Transverse colon (tissue), 4 donors: ENCODE data around the gene MBNL2.

Source experiments
- EP300 ChIP-seq: sonication (generic); formaldehyde crosslinking; IDR thresholded peaks from one replicate; pipeline ENCODE4 v1.6.1; 2017; ENCODE audit warnings: antibody characterized with exemption, low read depth
- POLR2A ChIP-seq: fragments of 450-650 bp; IDR thresholded peaks from one replicate; pipeline ENCODE4 v1.6.1; 2016; ENCODE audit warnings: antibody characterized with exemption, mild to moderate bottlenecking, moderate library complexity
- POLR2AphosphoS5 ChIP-seq, 3 donors: sonication (generic); formaldehyde crosslinking; IDR thresholded peaks; one replicate each; pipeline ENCODE4 v1.6.1; 2016; ENCODE audit warnings: antibody characterized with exemption in 3 of 3
- TF ChIP-seq, protein P1 (sequence below), 5 experiments: fragments of 200-600 bp in 3 of 5; fragments of 450-650 bp in 2 of 5; sonication (generic) in 3 of 5; IDR thresholded peaks; 1 replicate in 2 of 5; 2 replicates in 3 of 5; pipeline ENCODE4 v1.5.1; 2016 to 2017; ENCODE audit warnings: antibody characterized with exemption in 5 of 5, inconsistent platforms in 3 of 5, mild to moderate bottlenecking in 2 of 5, moderate library complexity in 1 of 5

DNA sequence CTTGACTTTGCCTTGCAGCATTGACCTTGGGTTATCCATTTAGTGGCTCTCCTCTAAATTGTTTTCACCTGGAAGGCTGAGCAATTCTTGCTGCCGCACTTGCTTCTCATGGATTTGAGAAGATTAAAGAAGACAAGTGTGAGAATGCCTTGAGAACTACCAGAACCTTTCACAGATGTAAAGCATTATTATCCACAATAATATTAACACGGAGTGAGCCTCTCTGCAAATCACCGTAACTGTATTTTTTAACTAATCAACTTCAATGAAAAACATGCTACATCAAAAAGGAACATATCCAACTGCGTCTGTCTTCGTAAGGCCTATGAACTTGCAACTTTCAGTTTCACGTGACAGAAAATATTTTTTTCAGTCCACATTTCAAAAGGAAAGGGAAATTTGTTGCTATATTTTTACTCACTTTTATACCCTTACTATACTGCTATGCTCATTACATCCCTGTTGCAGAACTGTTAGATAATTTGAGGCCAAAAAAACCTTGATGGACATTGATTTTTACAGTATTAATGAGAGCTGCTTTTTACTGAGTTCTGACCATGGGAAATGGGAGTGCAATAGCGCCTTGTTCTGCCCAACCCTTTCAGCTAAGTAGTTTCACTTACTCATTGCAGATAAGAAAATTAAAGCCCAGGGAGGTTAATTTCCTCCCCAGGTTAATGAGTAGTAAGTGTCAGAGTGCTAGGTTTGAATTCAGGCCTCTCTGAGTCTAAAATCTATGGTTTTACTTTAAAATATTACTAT, 118.0 kb downstream of the MBNL2 start:
- TF ChIP-seq, protein P1, sequence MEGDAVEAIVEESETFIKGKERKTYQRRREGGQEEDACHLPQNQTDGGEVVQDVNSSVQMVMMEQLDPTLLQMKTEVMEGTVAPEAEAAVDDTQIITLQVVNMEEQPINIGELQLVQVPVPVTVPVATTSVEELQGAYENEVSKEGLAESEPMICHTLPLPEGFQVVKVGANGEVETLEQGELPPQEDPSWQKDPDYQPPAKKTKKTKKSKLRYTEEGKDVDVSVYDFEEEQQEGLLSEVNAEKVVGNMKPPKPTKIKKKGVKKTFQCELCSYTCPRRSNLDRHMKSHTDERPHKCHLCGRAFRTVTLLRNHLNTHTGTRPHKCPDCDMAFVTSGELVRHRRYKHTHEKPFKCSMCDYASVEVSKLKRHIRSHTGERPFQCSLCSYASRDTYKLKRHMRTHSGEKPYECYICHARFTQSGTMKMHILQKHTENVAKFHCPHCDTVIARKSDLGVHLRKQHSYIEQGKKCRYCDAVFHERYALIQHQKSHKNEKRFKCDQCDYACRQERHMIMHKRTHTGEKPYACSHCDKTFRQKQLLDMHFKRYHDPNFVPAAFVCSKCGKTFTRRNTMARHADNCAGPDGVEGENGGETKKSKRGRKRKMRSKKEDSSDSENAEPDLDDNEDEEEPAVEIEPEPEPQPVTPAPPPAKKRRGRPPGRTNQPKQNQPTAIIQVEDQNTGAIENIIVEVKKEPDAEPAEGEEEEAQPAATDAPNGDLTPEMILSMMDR (IDR thresholded peaks at IDR 0.05) = no peak
- TF ChIP-seq POLR2AphosphoS5 (IDR thresholded peaks at IDR 0.05) = no peak
- no peak for TF ChIP-seq POLR2A
- TF ChIP-seq EP300 = no peak
